CD4-positive, CD25-positive, alpha-beta regulatory T cell (primary cell): ENCODE results near the gene TEX26. TPM values are rescaled to one million over a fixed set of nuclear protein-coding genes. Genes with fewer than 3 reads are reported as not detected.

ENCODE experiments used
- ATAC-seq, 2 donors: fragments of 150-1000 bp; cut with Tn5 transposase; one replicate each; pipeline ENCODE4 v1.10.0; 2021; ENCODE audit warnings: low read depth in 2 of 2, moderate number of reproducible peaks in 2 of 2, moderate library complexity in 1 of 2
- DNase-seq, 3 donors: peaks; one replicate each; pipeline versions ENCODE4 v3.0.0 to v3.0.0-alpha.2; 2012 to 2022; ENCODE audit warnings: mixed read lengths in 1 of 3
- H3K27ac ChIP-seq: one replicate; pipeline ENCODE4 v1.7.0; 2013; ENCODE audit warnings: mild to moderate bottlenecking, low read length; ENCODE audit not compliant: insufficient read depth, poor library complexity, severe bottlenecking
- H3K27me3 ChIP-seq: one replicate; pipeline ENCODE4 v1.7.0; 2013; ENCODE audit warnings: low read length; ENCODE audit not compliant: control insufficient read depth, insufficient read depth
- H3K36me3 ChIP-seq: one replicate; pipeline ENCODE4 v1.7.0; 2013; ENCODE audit warnings: mild to moderate bottlenecking, low read length, moderate library complexity; ENCODE audit not compliant: control insufficient read depth, insufficient read depth
- H3K4me1 ChIP-seq: 2 replicates; pipeline ENCODE4 v1.7.0; 2013; ENCODE audit warnings: mild to moderate bottlenecking, low read length; ENCODE audit not compliant: insufficient read depth, control insufficient read depth, poor library complexity, severe bottlenecking
- H3K4me3 ChIP-seq: one replicate; pipeline ENCODE4 v1.7.0; 2013; ENCODE audit warnings: low read depth, mild to moderate bottlenecking, low read length, moderate library complexity
- H3K9me3 ChIP-seq, 2 experiments: 1 replicate in 1 of 2; 2 replicates in 1 of 2; pipeline ENCODE4 v1.7.0; 2013; ENCODE audit warnings: low read length in 2 of 2, mild to moderate bottlenecking in 1 of 2, moderate library complexity in 1 of 2; ENCODE audit not compliant: control insufficient read depth in 2 of 2
- H3K27ac Mint-ChIP-seq, 3 donors: one replicate each; pipeline ENCODE4 v1.8.0; 2020 to 2022; ENCODE audit warnings: mild to moderate bottlenecking in 3 of 3, mixed read lengths in 3 of 3, moderate library complexity in 2 of 3
- H3K27me3 Mint-ChIP-seq: one replicate; pipeline ENCODE4 v1.8.0; 2022; ENCODE audit warnings: mild to moderate bottlenecking, mixed read lengths
- H3K36me3 Mint-ChIP-seq: one replicate; pipeline ENCODE4 v1.8.0; 2020; ENCODE audit warnings: mixed read lengths
- H3K4me1 Mint-ChIP-seq, 4 donors: one replicate each; pipeline ENCODE4 v1.8.0; 2020 to 2022; ENCODE audit warnings: mixed read lengths in 4 of 4, mild to moderate bottlenecking in 1 of 4
- H3K4me3 Mint-ChIP-seq, 4 donors: one replicate each; pipeline ENCODE4 v1.8.0; 2020 to 2022; ENCODE audit warnings: mild to moderate bottlenecking in 4 of 4, mixed read lengths in 4 of 4, moderate library complexity in 3 of 4
- H3K9me3 Mint-ChIP-seq, 7 donors: one replicate each; pipeline ENCODE4 v1.8.0; 2020 to 2022; ENCODE audit warnings: mixed read lengths in 7 of 7, mild to moderate bottlenecking in 3 of 7, moderate library complexity in 2 of 7
- polyA plus RNA-seq, 4 donors: library from polyadenylated mRNA; unstranded; fragments of 300-500 nt; fragmentation: Illumina TruSeq; gene quantifications; one replicate each; pipeline ENCODE4 v1.2.3, GENCODE V29; 2021
- total RNA-seq: library from RNA; stranded (reverse); gene quantifications from one replicate; pipeline ENCODE4 v1.2.3, GENCODE V29; 2022

TEX26 gene
- total and polyA plus RNA-seq, 5 donors from 2014 or later = not detected

DNA sequence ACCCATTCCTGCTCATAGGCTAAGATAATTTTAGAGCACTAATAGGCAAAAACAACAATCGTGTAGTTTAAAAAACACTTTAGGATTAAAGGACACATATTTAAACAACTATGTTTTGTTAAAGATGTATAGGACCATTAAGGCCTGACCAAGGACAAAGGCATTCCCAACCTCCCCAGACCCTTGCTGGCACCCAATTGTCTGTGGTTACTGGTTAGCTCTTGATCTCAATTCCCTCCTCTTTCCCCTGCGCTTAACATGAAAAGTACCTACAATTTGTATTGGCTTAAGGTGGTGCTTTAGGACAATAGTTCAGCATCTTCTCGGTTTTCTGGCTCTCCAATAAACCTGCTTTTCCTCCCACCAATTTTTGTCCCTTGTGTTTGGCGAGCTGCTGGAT lies 51.0 kb downstream of the TEX26 start:
- Mint-ChIP-seq H3K27ac (no peak overlapping the region), H3K27me3 (peaks cover 6% of the 10 kb centered on the region), H3K4me3 (no peak overlapping the region), H3K9me3 (no peaks in the 10 kb centered on the region), H3K4me1 (no peaks in the 10 kb centered on the region), H3K36me3 (no peaks in the 10 kb centered on the region)
- peaks cover 10% of the 10 kb centered on the region for H3K27me3 ChIP-seq
- no peaks in the 10 kb centered on the region for H3K36me3 ChIP-seq
- DNase-seq = no peak
- no peak overlapping the region for H3K4me3 ChIP-seq
- no peak for ATAC-seq
- no peak overlapping the region for H3K27ac ChIP-seq
- no peaks in the 10 kb centered on the region for H3K9me3 ChIP-seq
- H3K4me1 ChIP-seq = no peaks in the 10 kb centered on the region

GRCh38 chr13:30984620-30985019 lies 52.2 kb downstream of the TEX26 start:
- H3K27ac ChIP-seq = no peak overlapping the region
- Mint-ChIP-seq H3K27me3 (peaks cover 10% of the 10 kb centered on the region), H3K4me3 (no peak overlapping the region), H3K4me1 (no peaks in the 10 kb centered on the region), H3K9me3 (no peaks in the 10 kb centered on the region), H3K36me3 (no peaks in the 10 kb centered on the region), H3K27ac (no peak overlapping the region)
- H3K4me1 ChIP-seq = no peaks in the 10 kb centered on the region
- H3K4me3 ChIP-seq = no peak overlapping the region
- H3K36me3 ChIP-seq = no peaks in the 10 kb centered on the region
- peaks cover 10% of the 10 kb centered on the region for H3K27me3 ChIP-seq
- no peak for DNase-seq
- ATAC-seq = no peak
- no peaks in the 10 kb centered on the region for H3K9me3 ChIP-seq

DNA sequence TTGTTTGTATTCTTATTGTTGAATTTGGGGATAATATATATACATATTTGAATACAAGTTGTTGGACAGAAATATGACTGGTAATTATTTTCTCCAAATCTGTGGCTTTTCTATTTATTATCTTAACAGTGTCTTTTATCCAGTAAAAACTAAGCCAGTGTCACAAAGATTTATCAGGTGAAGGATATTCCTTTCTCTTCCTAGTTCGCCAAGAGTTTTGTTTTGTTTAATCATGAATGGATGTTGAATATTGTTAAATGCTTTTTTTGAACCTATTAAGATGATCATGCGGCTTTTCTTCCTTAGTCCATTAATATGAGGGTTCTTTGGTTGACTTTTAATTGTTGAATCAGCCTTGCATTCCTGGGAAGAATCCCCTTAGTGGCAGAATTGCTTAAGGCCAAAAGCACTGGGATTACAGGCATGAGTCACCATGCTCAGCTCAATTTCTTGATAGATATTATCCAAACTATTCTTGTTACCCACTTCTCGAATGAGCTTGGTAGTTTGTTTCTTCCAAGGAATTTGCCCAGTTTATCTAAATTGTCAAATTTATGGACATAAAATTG lies 53.3 kb downstream of the TEX26 start:
- Mint-ChIP-seq H3K27ac (no peak overlapping the region), H3K4me1 (no peaks in the 10 kb centered on the region), H3K4me3 (no peak overlapping the region), H3K9me3 (no peaks in the 10 kb centered on the region), H3K36me3 (no peaks in the 10 kb centered on the region), H3K27me3 (peaks cover 10% of the 10 kb centered on the region)
- H3K9me3 ChIP-seq = no peaks in the 10 kb centered on the region
- ATAC-seq = no peak
- H3K4me3 ChIP-seq = no peak overlapping the region
- DNase-seq = no peak
- peaks cover 7% of the 10 kb centered on the region for H3K27me3 ChIP-seq
- H3K36me3 ChIP-seq = no peaks in the 10 kb centered on the region
- H3K27ac ChIP-seq = no peak overlapping the region
- no peaks in the 10 kb centered on the region for H3K4me1 ChIP-seq

DNA sequence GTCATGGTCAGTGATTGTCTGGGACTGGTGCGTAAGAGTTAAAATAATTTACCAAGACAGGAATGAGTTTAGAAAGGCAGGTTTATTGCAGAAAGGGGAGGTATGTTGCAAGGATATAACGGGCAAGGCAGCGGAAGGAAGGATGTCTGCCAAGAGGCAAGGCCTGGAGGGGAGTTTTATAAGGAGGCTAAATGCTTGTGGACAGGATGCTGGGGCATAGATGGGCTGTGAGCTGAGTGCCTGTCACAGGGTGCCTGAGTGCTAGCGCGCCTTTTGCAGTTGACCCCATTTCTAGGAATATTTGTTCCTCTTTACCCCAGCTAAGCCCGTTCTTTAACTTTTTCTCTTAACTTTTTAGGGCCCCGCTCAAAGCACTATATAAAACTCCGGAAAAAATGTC lies 58.7 kb downstream of the TEX26 start:
- no peaks in the 10 kb centered on the region for H3K4me1 Mint-ChIP-seq
- Histone ChIP-seq H3K9me3 (peaks cover 0 to 2% of the 10 kb centered on the region in 2 experiments), H3K36me3 (no peaks in the 10 kb centered on the region), H3K4me1 (no peaks in the 10 kb centered on the region), H3K4me3 (no peak overlapping the region), H3K27ac (no peak overlapping the region), H3K27me3 (peaks cover 3% of the 10 kb centered on the region)
- no peak overlapping the region for H3K27ac Mint-ChIP-seq
- no peaks in the 10 kb centered on the region for H3K36me3 Mint-ChIP-seq
- H3K4me3 Mint-ChIP-seq = no peak overlapping the region
- no peak for ATAC-seq
- H3K9me3 Mint-ChIP-seq = peaks cover 0 to 3% (median 0%) of the 10 kb centered on the region in 7 donors
- no peak for DNase-seq
- H3K27me3 Mint-ChIP-seq = peaks cover 4% of the 10 kb centered on the region

- peaks cover 3% of the 10 kb centered on the region for H3K27me3 ChIP-seq
- Mint-ChIP-seq H3K9me3 (peaks cover 0 to 3% (median 0%) of the 10 kb centered on the region in 7 donors), H3K4me3 (no peak overlapping the region), H3K27me3 (peaks cover 4% of the 10 kb centered on the region), H3K36me3 (no peaks in the 10 kb centered on the region), H3K27ac (no peak overlapping the region), H3K4me1 (no peaks in the 10 kb centered on the region)
- no peaks in the 10 kb centered on the region for H3K36me3 ChIP-seq
- DNase-seq (no peak), ATAC-seq (no peak)
- no peak overlapping the region for H3K27ac ChIP-seq
- H3K4me1 ChIP-seq = no peaks in the 10 kb centered on the region
- H3K9me3 ChIP-seq = peaks cover 0 to 2% of the 10 kb centered on the region in 2 experiments
- H3K4me3 ChIP-seq = no peak overlapping the region
Measured at GRCh38 chr13:30991922-30992321, 59.5 kb downstream of the TEX26 start.

GRCh38 chr13:30995331-30995730 lies 62.9 kb downstream of the TEX26 start:
- H3K27me3 Mint-ChIP-seq = no peaks in the 10 kb centered on the region
- DNase-seq = no peak
- no peak overlapping the region for H3K27ac Mint-ChIP-seq
- ATAC-seq = no peak
- H3K36me3 Mint-ChIP-seq = no peaks in the 10 kb centered on the region
- no peaks in the 10 kb centered on the region for H3K4me1 Mint-ChIP-seq
- Histone ChIP-seq H3K9me3 (peaks cover 0 to 2% of the 10 kb centered on the region in 2 experiments), H3K36me3 (no peaks in the 10 kb centered on the region), H3K27ac (no peak overlapping the region), H3K4me3 (no peak overlapping the region), H3K27me3 (peaks cover 8% of the 10 kb centered on the region), H3K4me1 (no peaks in the 10 kb centered on the region)
- H3K9me3 Mint-ChIP-seq = peaks cover 0 to 3% (median 0%) of the 10 kb centered on the region in 7 donors
- no peak overlapping the region for H3K4me3 Mint-ChIP-seq

DNA sequence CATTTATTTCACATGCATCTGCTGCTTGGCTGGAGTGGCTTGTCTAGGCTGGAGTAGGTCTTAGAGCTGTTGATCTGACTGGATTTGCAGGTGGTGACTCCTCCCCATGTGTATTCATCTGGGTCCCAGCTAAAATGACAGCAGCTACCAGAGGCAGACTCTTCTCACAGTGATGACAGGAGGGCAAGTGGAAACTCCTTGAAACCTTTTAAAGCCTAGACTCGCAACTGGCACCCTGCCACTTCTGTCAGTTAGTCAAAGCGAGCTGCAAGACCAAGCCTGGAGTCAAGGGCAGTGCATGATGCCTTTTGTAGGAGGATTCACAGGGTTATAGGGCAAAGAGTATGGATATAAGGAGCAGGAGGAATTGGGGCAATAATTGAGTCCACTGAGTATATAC lies 65.2 kb downstream of the TEX26 start:
- Mint-ChIP-seq H3K9me3 (no peaks in the 10 kb centered on the region), H3K27me3 (no peaks in the 10 kb centered on the region), H3K27ac (no peak overlapping the region), H3K4me3 (no peak overlapping the region), H3K36me3 (no peaks in the 10 kb centered on the region), H3K4me1 (no peaks in the 10 kb centered on the region)
- DNase-seq = no peak
- H3K4me3 ChIP-seq = no peak overlapping the region
- no peaks in the 10 kb centered on the region for H3K36me3 ChIP-seq
- no peaks in the 10 kb centered on the region for H3K4me1 ChIP-seq
- H3K27me3 ChIP-seq = peaks cover 9% of the 10 kb centered on the region
- peaks cover 0 to 2% of the 10 kb centered on the region in 2 experiments for H3K9me3 ChIP-seq
- ATAC-seq = no peak
- no peak overlapping the region for H3K27ac ChIP-seq
